ENCODE results near the gene MAGEA4. TPM values are rescaled to one million over a fixed set of nuclear protein-coding genes. Genes with fewer than 3 reads are reported as not detected.

Gene MAGEA4
- total and polyA plus RNA-seq, 8 donors, result not detected

DNA sequence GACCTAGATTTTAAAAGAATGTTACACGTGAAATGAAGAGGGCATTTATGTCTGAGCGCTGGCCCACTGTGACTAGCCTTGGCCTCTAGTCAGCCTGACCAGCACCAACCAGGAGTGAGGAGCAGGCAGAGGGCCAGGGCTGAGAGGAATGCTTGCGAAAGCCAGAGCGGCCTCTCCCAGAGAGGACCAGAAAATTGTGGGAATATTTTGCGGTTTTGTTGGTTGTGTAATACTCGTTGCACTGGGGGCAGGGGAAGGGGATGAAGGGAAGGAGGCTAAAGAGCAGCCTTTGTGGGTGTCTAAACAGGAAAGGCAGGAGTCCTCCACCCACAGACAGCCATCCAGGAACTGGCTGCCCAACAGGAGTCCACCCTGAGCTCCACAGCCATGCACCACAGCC, 58.0 kb downstream of the MAGEA4 start:
- intact Hi-C loops (cut with DNase I), result no loop called here
- peaks cover 0 to 26% of the 10 kb centered on the region in 2 donors for H3K27me3 ChIP-seq
- ATAC-seq (peak; percentile 71), DNase-seq (peak; percentile 25 to 80 (median 66))
- TF ChIP-seq, protein P1, sequence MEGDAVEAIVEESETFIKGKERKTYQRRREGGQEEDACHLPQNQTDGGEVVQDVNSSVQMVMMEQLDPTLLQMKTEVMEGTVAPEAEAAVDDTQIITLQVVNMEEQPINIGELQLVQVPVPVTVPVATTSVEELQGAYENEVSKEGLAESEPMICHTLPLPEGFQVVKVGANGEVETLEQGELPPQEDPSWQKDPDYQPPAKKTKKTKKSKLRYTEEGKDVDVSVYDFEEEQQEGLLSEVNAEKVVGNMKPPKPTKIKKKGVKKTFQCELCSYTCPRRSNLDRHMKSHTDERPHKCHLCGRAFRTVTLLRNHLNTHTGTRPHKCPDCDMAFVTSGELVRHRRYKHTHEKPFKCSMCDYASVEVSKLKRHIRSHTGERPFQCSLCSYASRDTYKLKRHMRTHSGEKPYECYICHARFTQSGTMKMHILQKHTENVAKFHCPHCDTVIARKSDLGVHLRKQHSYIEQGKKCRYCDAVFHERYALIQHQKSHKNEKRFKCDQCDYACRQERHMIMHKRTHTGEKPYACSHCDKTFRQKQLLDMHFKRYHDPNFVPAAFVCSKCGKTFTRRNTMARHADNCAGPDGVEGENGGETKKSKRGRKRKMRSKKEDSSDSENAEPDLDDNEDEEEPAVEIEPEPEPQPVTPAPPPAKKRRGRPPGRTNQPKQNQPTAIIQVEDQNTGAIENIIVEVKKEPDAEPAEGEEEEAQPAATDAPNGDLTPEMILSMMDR (IDR thresholded peaks at IDR 0.05), result no peak
- H3K9me3 ChIP-seq, result no peaks in the 10 kb centered on the region
- H3K4me1 ChIP-seq, result peaks cover 0 to 6% of the 10 kb centered on the region in 2 donors
- no peak overlapping the region for H3K4me3 ChIP-seq
- H3K27ac ChIP-seq, result peak overlapping the region in 1 of 2 donors; percentile 48
- H3K36me3 ChIP-seq, result no peaks in the 10 kb centered on the region

DNA sequence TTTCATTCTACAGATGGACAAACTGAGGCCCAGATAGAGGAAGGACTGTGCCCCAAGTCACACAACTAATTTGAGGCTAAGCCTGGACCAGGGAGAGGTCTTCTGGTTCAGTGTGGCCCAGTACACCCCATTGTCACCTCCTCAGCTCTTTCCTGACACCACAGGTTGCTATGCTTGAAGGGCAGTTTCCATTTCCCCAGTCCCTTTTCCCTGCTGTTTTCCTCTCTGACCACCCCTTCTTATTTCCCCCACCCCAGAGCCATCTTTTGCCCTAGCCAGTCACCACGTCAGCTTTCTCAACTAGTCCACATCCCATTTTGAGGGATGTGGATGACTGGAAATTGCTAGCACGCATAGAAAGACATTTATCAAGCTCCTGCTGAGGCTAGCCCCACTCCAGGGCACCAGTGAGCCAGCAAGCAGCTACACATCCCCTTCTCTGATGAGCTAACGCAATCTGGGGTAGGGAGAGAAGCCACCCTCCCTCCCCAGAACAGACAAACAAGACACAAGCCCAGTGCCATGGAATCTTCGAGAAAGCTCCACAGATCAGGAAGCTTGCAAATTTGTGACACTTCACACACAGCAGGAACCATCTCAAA, 60.5 kb downstream of the MAGEA4 start:
- H3K27me3 ChIP-seq, result peaks cover 0 to 26% of the 10 kb centered on the region in 2 donors
- ATAC-seq (no peak), DNase-seq (no peak)
- H3K36me3 ChIP-seq, result no peaks in the 10 kb centered on the region
- H3K4me3 ChIP-seq, result peak overlapping the region in 1 of 2 donors; percentile 40
- intact Hi-C loops (cut with DNase I), result no loop called here
- peaks cover 0 to 6% of the 10 kb centered on the region in 2 donors for H3K4me1 ChIP-seq
- H3K27ac ChIP-seq, result peak overlapping the region in 1 of 2 donors; percentile 53
- no peaks in the 10 kb centered on the region for H3K9me3 ChIP-seq
- TF ChIP-seq, protein P1 (IDR thresholded peaks at IDR 0.05), result no peak

DNA sequence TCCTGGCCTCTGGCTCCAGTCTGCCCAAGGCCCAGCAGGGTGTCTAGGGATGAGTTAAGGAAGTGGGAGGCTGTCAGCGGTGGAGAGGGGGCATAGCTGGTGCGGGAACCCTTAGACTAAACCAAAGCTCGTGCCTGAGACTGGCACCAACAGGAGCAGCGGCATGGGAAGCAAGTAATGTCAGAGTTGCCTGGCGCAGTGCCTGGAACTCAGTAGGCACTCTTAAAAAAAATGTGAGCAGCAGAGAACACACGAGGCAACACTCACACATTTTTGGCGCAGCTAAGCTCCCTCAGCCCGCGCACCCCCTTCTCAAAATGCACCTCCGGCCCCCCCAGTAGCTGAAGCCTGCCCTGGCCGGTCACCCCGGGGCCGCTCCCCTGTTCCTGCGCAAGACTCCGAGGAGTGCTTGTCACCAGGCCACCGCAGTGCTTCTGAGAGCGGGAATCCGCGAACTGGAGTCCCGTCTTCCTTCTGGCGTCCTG, 61.2 kb downstream of the MAGEA4 start:
- intact Hi-C loops (cut with DNase I), result no loop called here
- Histone ChIP-seq H3K27me3 (peaks cover 0 to 26% of the 10 kb centered on the region in 2 donors), H3K27ac (peak overlapping the region; percentile 37 to 53), H3K36me3 (no peaks in the 10 kb centered on the region), H3K4me1 (peaks cover 0 to 6% of the 10 kb centered on the region in 2 donors), H3K4me3 (peak overlapping the region; percentile 40 to 47), H3K9me3 (no peaks in the 10 kb centered on the region)
- peak; percentile 36 for ATAC-seq
- peak; percentile 14 to 51 (median 32) for DNase-seq
- TF ChIP-seq, protein P1 (IDR thresholded peaks at IDR 0.05), result no peak

Small RNAs within 50 kb of the gene (microRNA-seq; reads per million reads assigned to microRNA genes)
- gene MIR224, result 569 to 723 reads per million in 2 donors
- 292 to 474 reads per million in 2 donors for gene MIR452

Other genes starting within 250 kb of the MAGEA4 start
- 1 to 10 TPM; 1.9 to 2.1 TPM for gene PRRG3, start 217.4 kb upstream of the MAGEA4 start, total RNA-seq
- 10 to 100 TPM in 5 of 6 donors, 1 to 10 TPM in 1; 9.8 to 17.5 (median 13.1) TPM for gene PRRG3, start 217.4 kb upstream of the MAGEA4 start, polyA plus RNA-seq (ENCODE audit: insufficient read length in 6 of 6)
- not detected for gene FATE1, start 196.9 kb upstream of the MAGEA4 start, total RNA-seq
- gene FATE1, start 196.9 kb upstream of the MAGEA4 start, polyA plus RNA-seq (ENCODE audit: insufficient read length in 6 of 6), result under 1 TPM; 0.18 to 0.61 (median 0.40) TPM
- gene CNGA2, start 178.1 kb upstream of the MAGEA4 start, total RNA-seq, result not detected
- not detected for gene CNGA2, start 178.1 kb upstream of the MAGEA4 start, polyA plus RNA-seq (ENCODE audit: insufficient read length in 6 of 6)
- 10 to 100 TPM; 20.0 to 21.2 TPM for gene GABRE, start 61.8 kb downstream of the MAGEA4 start, total RNA-seq
- 10 to 100 TPM; 14.2 to 21.4 (median 16.2) TPM for gene GABRE, start 61.8 kb downstream of the MAGEA4 start, polyA plus RNA-seq (ENCODE audit: insufficient read length in 6 of 6)
- gene MAGEA10, start 225.7 kb downstream of the MAGEA4 start, total RNA-seq, result not detected
- under 1 TPM in 1 of 6 donors, not detected in 5; 0.10 TPM for gene MAGEA10, start 225.7 kb downstream of the MAGEA4 start, polyA plus RNA-seq (ENCODE audit: insufficient read length in 6 of 6)

Measured in left lung (tissue), 10 donors.